Skeletal muscle tissue (tissue), 4 donors: Measurements from ENCODE around the gene SEC61A2. TPM values are rescaled to one million over a fixed set of nuclear protein-coding genes. Genes with fewer than 3 reads are reported as not detected.
A peak's percentile ranks its signal among the peaks of the same experiment; 100 is the strongest.

Experiments
- H3K27ac ChIP-seq: one replicate; pipeline ENCODE4 v1.7.0; 2013; ENCODE audit warnings: mild to moderate bottlenecking, low read depth, low read length, inconsistent platforms
- H3K27me3 ChIP-seq, 3 donors: one replicate each; pipeline ENCODE4 v1.7.0; 2013; ENCODE audit warnings: low read length in 3 of 3; ENCODE audit not compliant: control insufficient read depth in 3 of 3, insufficient read depth in 3 of 3
- H3K36me3 ChIP-seq, 3 donors: one replicate each; pipeline ENCODE4 v1.7.0; 2013; ENCODE audit warnings: low read length in 3 of 3; ENCODE audit not compliant: control insufficient read depth in 3 of 3, insufficient read depth in 3 of 3
- H3K4me1 ChIP-seq, 3 donors: one replicate each; pipeline ENCODE4 v1.7.0; 2013; ENCODE audit warnings: low read length in 3 of 3, mild to moderate bottlenecking in 3 of 3; ENCODE audit not compliant: control insufficient read depth in 3 of 3, insufficient read depth in 3 of 3
- H3K4me3 ChIP-seq, 3 donors: one replicate each; pipeline ENCODE4 v1.7.0; 2013; ENCODE audit warnings: low read length in 3 of 3
- H3K9ac ChIP-seq, 3 donors: one replicate each; pipeline ENCODE4 v1.7.0; 2013; ENCODE audit warnings: low read length in 3 of 3, mild to moderate bottlenecking in 3 of 3, moderate library complexity in 2 of 3, low read depth in 1 of 3
- H3K9me3 ChIP-seq, 3 donors: one replicate each; pipeline ENCODE4 v1.7.0; 2013; ENCODE audit warnings: low read length in 3 of 3; ENCODE audit not compliant: control insufficient read depth in 3 of 3
- total RNA-seq: library from RNA; depleted of rRNA; stranded (reverse); fragments of >200 nt; gene quantifications from one replicate; pipeline ENCODE4 v1.2.3, GENCODE V29; 2014
- donor health status: Osteomylitis.

The SEC61A2 gene
- total RNA-seq, 1 donor from 2014 or later = 4.2 TPM

DNA sequence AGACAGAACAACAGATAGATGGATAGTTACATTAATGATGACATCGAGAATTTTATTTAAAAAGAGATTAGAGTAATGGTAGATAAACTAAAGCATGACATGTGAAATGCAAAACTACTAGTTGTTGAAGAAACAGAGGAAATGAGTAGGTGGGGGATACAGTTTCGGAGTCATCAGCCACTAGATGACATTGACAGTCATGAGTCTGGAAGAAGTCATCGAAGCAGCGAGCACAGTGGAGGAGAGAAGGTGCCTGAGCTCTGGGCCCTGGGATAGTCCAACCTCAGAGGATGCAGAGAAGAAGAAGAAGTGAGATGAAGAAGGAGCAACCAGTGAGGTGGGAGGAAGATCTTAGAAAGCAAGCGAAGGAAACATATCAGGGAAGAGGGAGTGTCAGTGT, 20.2 kb upstream of the SEC61A2 start:
- Histone ChIP-seq H3K27me3 (no peaks in the 10 kb centered on the region), H3K9ac (no peak overlapping the region), H3K4me3 (no peak overlapping the region), H3K36me3 (peaks cover 29 to 54% (median 29%) of the 10 kb centered on the region in 3 donors), H3K27ac (no peak overlapping the region), H3K4me1 (no peaks in the 10 kb centered on the region), H3K9me3 (no peaks in the 10 kb centered on the region)

DNA sequence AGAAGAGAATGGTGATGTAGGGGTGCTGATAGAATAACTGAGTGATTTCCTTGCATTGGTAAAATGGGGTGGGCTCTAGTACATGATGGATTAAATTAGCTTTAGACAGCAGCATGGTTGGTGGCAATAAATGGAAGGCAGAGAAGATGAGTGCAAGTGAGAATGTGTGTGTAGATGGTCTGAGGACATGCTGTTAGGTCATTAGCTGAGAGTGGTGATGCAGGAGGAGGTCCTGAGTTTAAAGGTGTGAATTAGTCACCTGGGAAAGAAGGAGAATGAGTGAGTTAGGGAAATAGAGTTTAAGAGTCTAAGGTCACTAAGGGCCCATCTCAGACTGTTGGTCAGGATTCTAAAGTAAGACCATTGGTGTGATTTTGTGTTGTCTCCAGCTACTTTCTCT, 17.9 kb upstream of the SEC61A2 start:
- H3K9ac ChIP-seq = no peak overlapping the region
- H3K36me3 ChIP-seq = peaks cover 19 to 39% (median 27%) of the 10 kb centered on the region in 3 donors
- H3K4me3 ChIP-seq = no peak overlapping the region

DNA sequence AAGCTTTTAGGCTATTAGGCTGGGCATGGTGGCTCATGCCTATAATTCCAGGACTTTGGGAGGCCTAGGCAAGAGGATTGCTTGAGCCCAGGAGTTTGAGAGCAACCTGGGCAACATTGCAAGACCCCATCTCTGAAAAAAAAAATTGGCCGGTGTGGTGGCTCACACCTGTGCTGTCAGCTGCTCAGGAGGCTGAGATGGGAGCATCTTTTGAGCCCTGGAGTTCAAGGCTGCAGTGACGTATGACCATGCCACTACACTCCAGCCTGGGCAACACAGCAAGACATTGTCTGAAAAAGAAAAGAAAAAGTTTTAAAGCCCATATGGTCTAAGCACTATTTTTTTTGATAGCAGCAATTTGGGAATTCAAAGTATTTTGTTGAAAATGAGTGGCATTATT, 15.8 kb upstream of the SEC61A2 start:
- no peaks in the 10 kb centered on the region for H3K4me1 ChIP-seq
- H3K9me3 ChIP-seq = no peaks in the 10 kb centered on the region
- H3K4me3 ChIP-seq = no peak overlapping the region
- no peaks in the 10 kb centered on the region for H3K27me3 ChIP-seq
- H3K27ac ChIP-seq = no peak overlapping the region
- peaks cover 16 to 32% (median 26%) of the 10 kb centered on the region in 3 donors for H3K36me3 ChIP-seq
- H3K9ac ChIP-seq = no peak overlapping the region

More for the DNA sequence above, 17.9 kb upstream of the SEC61A2 start:
- Histone ChIP-seq H3K4me1 (no peaks in the 10 kb centered on the region), H3K9me3 (no peaks in the 10 kb centered on the region), H3K27ac (no peak overlapping the region), H3K27me3 (no peaks in the 10 kb centered on the region)

DNA sequence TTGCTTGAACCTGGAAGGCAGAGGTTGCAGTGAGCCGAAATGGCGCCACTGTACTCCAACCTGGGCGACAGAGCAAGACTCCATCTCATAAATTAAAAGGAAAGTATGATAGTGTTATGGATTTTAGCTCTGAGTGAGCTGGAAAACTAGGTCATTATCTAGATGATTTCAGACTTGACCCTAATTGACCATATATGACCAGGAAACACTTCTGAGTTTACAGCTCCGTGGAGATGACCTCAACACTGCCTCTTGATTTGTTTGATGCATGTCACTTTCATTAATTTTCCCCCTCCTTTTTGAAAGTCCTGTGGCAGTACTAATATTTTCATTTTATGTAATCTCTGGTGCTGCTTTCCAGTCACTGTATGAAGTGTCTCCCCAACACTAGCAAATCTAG, 7.8 kb upstream of the SEC61A2 start:
- Histone ChIP-seq H3K36me3 (peaks cover 10 to 20% (median 19%) of the 10 kb centered on the region in 3 donors), H3K9ac (no peak overlapping the region), H3K9me3 (no peaks in the 10 kb centered on the region), H3K27me3 (no peaks in the 10 kb centered on the region), H3K4me1 (no peaks in the 10 kb centered on the region), H3K27ac (no peak overlapping the region), H3K4me3 (no peak overlapping the region)

DNA sequence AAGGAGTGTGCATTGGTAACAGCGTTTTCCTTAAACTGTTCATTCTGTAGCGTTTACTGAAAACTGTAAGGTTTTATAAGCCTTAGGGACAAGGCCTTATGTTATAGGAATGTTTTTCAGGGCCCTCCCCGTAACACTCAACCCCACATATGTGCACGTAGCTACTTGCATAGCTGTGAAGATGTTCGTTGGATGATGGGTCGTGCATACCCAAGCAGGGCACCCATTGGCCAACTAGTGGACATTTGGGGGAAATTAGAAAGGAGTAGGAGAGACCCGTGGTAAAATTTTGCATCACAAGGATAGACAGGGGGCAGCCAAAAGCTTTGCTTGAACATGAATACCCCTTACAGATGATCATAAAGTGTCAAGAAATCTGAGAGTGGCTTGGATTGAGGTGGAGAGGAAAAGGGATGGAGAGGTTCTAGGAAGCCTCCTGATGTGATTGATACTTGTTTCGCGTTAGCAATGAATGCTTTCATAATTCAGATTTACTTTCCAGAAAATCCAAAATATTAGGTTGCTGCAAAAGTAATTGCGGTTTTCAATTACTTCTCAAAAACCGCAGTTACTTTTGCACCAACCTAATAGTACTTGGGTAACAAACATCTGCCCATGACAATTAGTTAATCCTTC, 878 bp downstream of the SEC61A2 start:
- no peaks in the 10 kb centered on the region for H3K27me3 ChIP-seq
- peaks cover 3 to 6% (median 5%) of the 10 kb centered on the region in 3 donors for H3K4me1 ChIP-seq
- H3K4me3 ChIP-seq = peak overlapping the region; percentile 85 to 92 (median 88)
- peaks cover 0 to 6% (median 0%) of the 10 kb centered on the region in 3 donors for H3K36me3 ChIP-seq
- no peak overlapping the region for H3K27ac ChIP-seq
- peak overlapping the region; percentile 70 to 81 (median 81) for H3K9ac ChIP-seq
- no peaks in the 10 kb centered on the region for H3K9me3 ChIP-seq

DNA sequence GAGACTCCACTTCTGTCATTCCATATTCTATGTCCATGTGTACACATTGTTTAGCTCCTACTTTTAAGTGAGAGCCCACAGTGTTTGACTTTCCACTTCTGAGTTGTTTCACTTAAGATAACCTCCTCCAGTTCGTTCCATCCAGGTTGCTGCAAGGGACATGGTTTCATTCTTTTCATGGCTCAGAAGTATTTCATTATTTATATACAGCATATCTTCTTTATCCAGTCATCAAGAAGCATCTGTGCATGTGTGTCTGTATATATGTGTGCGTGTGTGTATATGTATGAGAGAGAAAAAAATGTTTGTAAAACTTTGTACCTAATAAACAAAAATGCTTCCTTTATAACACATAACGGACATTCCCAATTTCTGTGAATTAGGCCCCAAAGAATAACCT, 6.2 kb downstream of the SEC61A2 start:
- no peak overlapping the region for H3K9ac ChIP-seq
- H3K4me1 ChIP-seq = no peaks in the 10 kb centered on the region
- no peaks in the 10 kb centered on the region for H3K27me3 ChIP-seq
- peaks cover 6 to 20% (median 15%) of the 10 kb centered on the region in 3 donors for H3K36me3 ChIP-seq
- no peaks in the 10 kb centered on the region for H3K9me3 ChIP-seq
- H3K27ac ChIP-seq = no peak overlapping the region
- no peak overlapping the region for H3K4me3 ChIP-seq

DNA sequence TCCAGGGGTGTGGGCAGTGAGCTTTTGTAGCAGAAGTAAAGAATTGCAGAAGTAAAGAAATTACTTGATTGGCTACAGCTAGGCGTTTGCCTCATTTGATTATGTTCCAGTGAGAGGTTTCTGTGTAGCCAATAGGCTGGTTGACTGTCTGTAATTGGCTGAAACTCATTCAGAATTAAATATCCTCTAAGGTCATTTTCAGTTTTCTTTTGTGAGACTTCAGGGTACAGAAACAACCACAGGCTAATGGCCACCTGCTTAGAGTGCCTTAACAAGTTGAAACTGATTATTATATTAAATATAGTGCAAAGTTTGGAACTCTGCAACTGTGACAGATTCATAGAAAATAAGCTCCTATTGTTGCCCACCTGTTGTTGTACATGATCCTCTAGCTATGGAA, 10.6 kb downstream of the SEC61A2 start:
- Histone ChIP-seq H3K4me1 (no peaks in the 10 kb centered on the region), H3K36me3 (peaks cover 20 to 40% (median 23%) of the 10 kb centered on the region in 3 donors), H3K4me3 (no peak overlapping the region), H3K9me3 (no peaks in the 10 kb centered on the region), H3K27me3 (no peaks in the 10 kb centered on the region), H3K27ac (no peak overlapping the region), H3K9ac (no peak overlapping the region)

DNA sequence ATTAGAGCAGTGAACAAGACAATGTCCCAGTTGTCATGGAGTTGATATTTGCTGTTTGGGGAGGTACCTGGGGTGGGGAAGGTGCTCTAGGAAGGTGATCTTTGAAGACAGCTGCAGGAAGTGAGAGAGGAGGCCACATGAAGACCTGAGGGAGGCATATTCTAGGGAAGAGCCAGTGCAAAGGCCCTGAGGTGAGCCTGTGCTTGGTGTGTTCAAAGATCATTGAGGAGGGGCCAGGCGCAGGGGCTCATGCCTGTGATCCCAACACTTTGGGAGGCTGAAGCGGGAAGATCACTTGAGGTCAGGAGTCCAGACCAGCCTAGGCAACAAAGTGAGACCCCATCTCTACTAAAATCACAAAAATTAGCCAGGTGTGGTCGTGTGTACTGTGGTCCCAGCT, 15.1 kb downstream of the SEC61A2 start:
- peaks cover 14 to 27% (median 15%) of the 10 kb centered on the region in 3 donors for H3K36me3 ChIP-seq

DNA sequence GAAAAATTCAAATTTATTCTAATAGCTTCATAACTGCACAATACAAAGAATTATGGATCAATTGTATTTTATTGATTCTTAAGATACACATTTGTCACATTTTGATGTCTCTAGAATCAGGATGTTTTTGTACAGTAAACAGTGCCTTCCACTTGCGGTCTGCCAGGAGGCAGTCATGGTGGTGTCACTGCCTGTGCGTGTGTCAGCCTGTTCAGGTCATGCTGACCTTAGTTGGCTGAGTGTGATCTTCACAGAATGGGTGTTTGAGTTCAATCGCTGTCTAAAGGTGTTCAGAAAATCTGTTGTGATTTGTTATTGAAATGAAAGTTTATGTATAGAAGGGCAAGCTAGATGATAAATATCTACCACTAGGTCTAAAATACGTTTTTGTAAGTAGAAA, 20.7 kb downstream of the SEC61A2 start:
- Histone ChIP-seq H3K27ac (no peak overlapping the region), H3K4me3 (no peak overlapping the region), H3K27me3 (no peaks in the 10 kb centered on the region), H3K9ac (no peak overlapping the region), H3K4me1 (no peaks in the 10 kb centered on the region), H3K9me3 (no peaks in the 10 kb centered on the region), H3K36me3 (peaks cover 4 to 16% (median 8%) of the 10 kb centered on the region in 3 donors)

More for the DNA sequence above, 15.1 kb downstream of the SEC61A2 start:
- H3K27me3 ChIP-seq = no peaks in the 10 kb centered on the region
- no peak overlapping the region for H3K27ac ChIP-seq
- no peak overlapping the region for H3K4me3 ChIP-seq
- no peaks in the 10 kb centered on the region for H3K4me1 ChIP-seq
- no peaks in the 10 kb centered on the region for H3K9me3 ChIP-seq
- H3K9ac ChIP-seq = no peak overlapping the region

DNA sequence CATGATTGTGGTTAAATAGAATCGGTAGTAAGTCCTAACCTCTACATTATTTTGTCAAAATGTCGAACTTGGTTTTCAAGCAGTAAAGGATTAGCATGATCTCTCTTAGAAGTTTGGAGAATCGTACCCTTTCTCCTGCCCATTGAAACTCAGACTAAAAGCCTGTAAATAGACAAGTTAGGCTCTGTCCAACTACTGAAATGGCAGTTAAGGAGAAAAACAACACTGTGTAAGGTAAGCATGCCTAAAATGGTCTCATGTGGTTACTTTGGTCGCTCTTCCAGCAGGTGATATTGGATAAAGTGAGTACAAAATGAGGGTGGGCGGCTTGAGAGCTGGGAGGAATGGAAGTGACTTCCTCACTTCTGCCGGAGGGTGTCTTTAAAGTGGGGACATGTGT, 25.0 kb downstream of the SEC61A2 start:
- Histone ChIP-seq H3K27ac (no peak overlapping the region), H3K4me1 (no peaks in the 10 kb centered on the region), H3K36me3 (peaks cover 5 to 19% (median 16%) of the 10 kb centered on the region in 3 donors), H3K27me3 (no peaks in the 10 kb centered on the region), H3K4me3 (no peak overlapping the region), H3K9me3 (no peaks in the 10 kb centered on the region), H3K9ac (no peak overlapping the region)
